CD8-positive, alpha-beta memory T cell (primary cell): ENCODE measurements around the gene SEPTIN10. TPM values are rescaled to one million over a fixed set of nuclear protein-coding genes. Genes with fewer than 3 reads are reported as not detected.

ENCODE experiments used
- CTCF ChIA-PET: fragments of 350-600 bp; sonication (Branson Sonifier 250); formaldehyde crosslinking; loops from one replicate; lab custom pipeline; 2021; ENCODE audit warnings: antibody characterized with exemption; lab: Charles Lee
- POLR2A ChIA-PET: fragments of 350-600 bp; sonication (Branson Sonifier 250); formaldehyde crosslinking; loops from one replicate; lab custom pipeline; 2021; ENCODE audit warnings: antibody characterized with exemption; lab: Charles Lee
- DNase-seq, 5 donors: peaks; one replicate each; pipeline versions ENCODE4 v3.0.0 to v3.0.0-alpha.2; 2020 to 2022; ENCODE audit warnings: mixed read lengths in 1 of 5
- H3K27ac ChIP-seq: one replicate; pipeline ENCODE4 v1.7.0; 2013; ENCODE audit warnings: low read depth, mild to moderate bottlenecking, low read length, moderate library complexity
- H3K27me3 ChIP-seq: 2 replicates; pipeline ENCODE4 v1.7.0; 2013; ENCODE audit warnings: low read length, mild to moderate bottlenecking; ENCODE audit not compliant: insufficient read depth, poor library complexity, severe bottlenecking
- H3K36me3 ChIP-seq: 2 replicates; pipeline ENCODE4 v1.7.0; 2013; ENCODE audit warnings: mild to moderate bottlenecking, low read length, moderate library complexity; ENCODE audit not compliant: insufficient read depth
- H3K4me1 ChIP-seq: 2 replicates; pipeline ENCODE4 v1.7.0; 2013; ENCODE audit warnings: mild to moderate bottlenecking, low read length, moderate library complexity; ENCODE audit not compliant: insufficient read depth
- H3K4me3 ChIP-seq: 2 replicates; pipeline ENCODE4 v1.7.0; 2013; ENCODE audit warnings: mild to moderate bottlenecking, low read length
- H3K9me3 ChIP-seq: 2 replicates; pipeline ENCODE4 v1.7.0; 2013; ENCODE audit warnings: mild to moderate bottlenecking, low read length
- H3K27ac Mint-ChIP-seq, 8 donors: one replicate each; pipeline ENCODE4 v1.8.0; 2020 to 2021; ENCODE audit warnings: mixed read lengths in 8 of 8, mild to moderate bottlenecking in 6 of 8, inconsistent platforms in 3 of 8, moderate library complexity in 3 of 8
- H3K27me3 Mint-ChIP-seq, 2 donors: one replicate each; pipeline ENCODE4 v1.8.0; 2020 to 2021; ENCODE audit warnings: mixed read lengths in 2 of 2, mild to moderate bottlenecking in 1 of 2, moderate library complexity in 1 of 2
- H3K36me3 Mint-ChIP-seq, 3 donors: one replicate each; pipeline ENCODE4 v1.8.0; 2020 to 2021; ENCODE audit warnings: mixed read lengths in 3 of 3, inconsistent platforms in 1 of 3, mild to moderate bottlenecking in 1 of 3
- H3K4me1 Mint-ChIP-seq, 3 donors: one replicate each; pipeline ENCODE4 v1.8.0; 2020 to 2021; ENCODE audit warnings: mixed read lengths in 3 of 3, inconsistent platforms in 1 of 3, mild to moderate bottlenecking in 1 of 3
- H3K4me3 Mint-ChIP-seq, 7 donors: one replicate each; pipeline ENCODE4 v1.8.0; 2020 to 2021; ENCODE audit warnings: mixed read lengths in 7 of 7, mild to moderate bottlenecking in 6 of 7, moderate library complexity in 4 of 7, inconsistent platforms in 2 of 7
- H3K9me3 Mint-ChIP-seq, 5 donors: one replicate each; pipeline ENCODE4 v1.8.0; 2020 to 2022; ENCODE audit warnings: mixed read lengths in 5 of 5, mild to moderate bottlenecking in 3 of 5, moderate library complexity in 2 of 5, inconsistent platforms in 1 of 5
- polyA plus RNA-seq: library from polyadenylated mRNA; unstranded; fragments of 300-500 nt; fragmentation: Illumina TruSeq; gene quantifications from one replicate; pipeline ENCODE4 v1.2.3, GENCODE V29; 2021
- total RNA-seq, 2 experiments: library from RNA; stranded (reverse); gene quantifications; one replicate each; pipeline ENCODE4 v1.2.3, GENCODE V29; 2021

SEPTIN10 gene
- total and polyA plus RNA-seq, 3 experiments from 2014 or later = 0.31 to 1.2 (median 0.69) TPM

DNA sequence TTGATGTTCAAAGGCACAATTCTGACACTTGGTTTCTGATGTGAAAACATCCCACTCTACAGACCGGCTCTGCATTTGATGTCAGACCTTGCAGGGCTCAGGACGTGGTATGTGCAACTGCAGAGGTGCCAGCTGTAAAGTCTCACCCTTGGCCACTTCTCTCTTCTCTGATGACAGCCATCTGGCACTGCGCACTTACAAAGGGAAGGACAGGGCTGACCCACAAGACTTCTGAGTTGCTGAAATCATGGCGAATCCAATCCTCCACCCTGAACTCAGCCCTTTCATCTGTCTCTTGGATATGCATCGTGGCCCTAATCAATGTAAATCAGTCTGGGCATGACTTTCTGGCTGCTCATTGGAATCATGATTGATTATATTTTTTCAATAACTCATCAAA is 82.5 kb downstream of the SEPTIN10 start:
- H3K27ac ChIP-seq = no peak overlapping the region
- no peaks in the 10 kb centered on the region for H3K4me1 ChIP-seq
- H3K4me3 Mint-ChIP-seq = no peak overlapping the region
- H3K27ac Mint-ChIP-seq = no peak overlapping the region
- ChIA-PET POLR2A (no interaction called here), CTCF (interaction anchor here (0.9 to 1.2 kb wide), 2 partner anchors 15 to 21 kb away, joined by 3 to 5 read pairs; no protein-coding TSS in a partner anchor)
- DNase-seq = no peak
- H3K27me3 ChIP-seq = no peaks in the 10 kb centered on the region
- H3K9me3 ChIP-seq = no peaks in the 10 kb centered on the region
- peaks cover 7 to 38% of the 10 kb centered on the region in 2 donors for H3K27me3 Mint-ChIP-seq
- H3K9me3 Mint-ChIP-seq = no peaks in the 10 kb centered on the region
- no peaks in the 10 kb centered on the region for H3K36me3 Mint-ChIP-seq
- H3K4me3 ChIP-seq = no peak overlapping the region
- H3K36me3 ChIP-seq = no peaks in the 10 kb centered on the region
- H3K4me1 Mint-ChIP-seq = no peaks in the 10 kb centered on the region

DNA sequence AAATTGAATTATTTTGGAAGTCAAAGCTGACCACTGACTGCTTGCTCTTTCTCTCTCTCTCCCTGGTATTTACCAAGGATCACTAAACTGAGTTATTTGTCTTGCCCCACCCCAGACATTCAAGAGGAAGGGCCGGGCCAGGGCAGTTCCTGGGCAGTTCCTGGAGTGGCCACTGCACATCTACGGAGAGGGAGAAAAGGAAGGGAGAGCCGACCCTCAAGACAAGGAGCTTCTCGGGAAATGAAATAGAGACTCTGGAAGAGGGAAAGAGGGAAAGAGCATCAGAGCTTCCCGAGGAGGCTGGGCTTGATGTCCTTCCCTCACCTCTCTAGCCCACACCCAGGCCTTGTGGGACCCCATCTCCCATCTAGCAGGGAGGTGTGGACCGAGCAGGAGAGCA is 83.1 kb downstream of the SEPTIN10 start:
- Mint-ChIP-seq H3K36me3 (no peaks in the 10 kb centered on the region), H3K9me3 (no peaks in the 10 kb centered on the region), H3K27ac (no peak overlapping the region), H3K27me3 (peaks cover 7 to 38% of the 10 kb centered on the region in 2 donors), H3K4me3 (no peak overlapping the region), H3K4me1 (no peaks in the 10 kb centered on the region)
- Histone ChIP-seq H3K27ac (no peak overlapping the region), H3K4me3 (no peak overlapping the region), H3K4me1 (no peaks in the 10 kb centered on the region), H3K36me3 (no peaks in the 10 kb centered on the region), H3K27me3 (no peaks in the 10 kb centered on the region), H3K9me3 (no peaks in the 10 kb centered on the region)
- POLR2A ChIA-PET = no interaction called here
- CTCF ChIA-PET = interaction anchor here (0.9 kb wide), 1 partner anchor 16 kb away, joined by 5 read pairs; no protein-coding TSS in a partner anchor
- no peak for DNase-seq

DNA sequence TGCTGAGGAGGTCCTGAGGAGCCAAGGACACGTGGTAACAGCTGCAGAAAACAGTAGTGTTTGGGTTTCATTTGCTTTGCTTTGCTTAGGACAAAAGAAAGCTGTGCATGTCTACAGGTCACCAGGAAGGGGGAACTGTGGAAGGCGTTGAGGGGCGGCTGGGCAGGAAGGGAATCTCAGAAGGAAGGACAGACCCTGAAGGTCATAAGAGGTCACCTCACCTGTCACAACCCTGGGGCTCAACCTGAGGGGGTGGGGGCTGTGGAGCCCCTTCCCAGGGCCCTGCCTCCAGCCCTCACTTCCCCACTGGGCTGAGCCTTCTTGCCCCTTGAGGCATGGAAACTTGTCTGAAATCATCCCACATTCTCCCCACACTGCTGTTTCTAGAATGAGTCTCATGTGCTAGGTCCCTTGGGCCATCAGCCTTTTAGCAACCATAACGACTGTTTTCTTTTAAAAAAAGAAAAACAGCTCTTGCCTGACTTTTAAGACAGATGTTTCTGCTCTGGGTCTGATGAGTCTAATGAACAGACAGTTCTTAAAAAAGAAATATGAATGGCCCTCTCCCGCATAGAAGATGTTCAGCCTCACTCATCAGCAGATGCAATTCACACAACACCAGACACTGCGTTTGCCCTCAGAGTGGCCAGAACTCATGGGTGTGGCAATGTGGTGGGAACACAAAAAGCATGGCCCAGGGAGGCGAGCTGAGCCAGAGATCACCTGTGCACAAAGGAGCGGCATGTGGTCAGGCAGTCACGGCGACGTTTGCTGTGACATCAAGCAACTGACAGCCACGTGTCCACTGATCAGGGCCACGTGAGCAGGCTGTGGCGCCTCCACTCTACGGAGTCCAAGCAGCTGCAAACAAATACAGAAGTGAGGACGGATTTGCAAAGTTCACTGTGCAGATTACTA is 84.0 kb downstream of the SEPTIN10 start:
- POLR2A ChIA-PET = no interaction called here
- CTCF ChIA-PET = no interaction called here
- Mint-ChIP-seq H3K4me3 (no peak overlapping the region), H3K27me3 (peaks cover 5 to 38% of the 10 kb centered on the region in 2 donors), H3K9me3 (no peaks in the 10 kb centered on the region), H3K4me1 (no peaks in the 10 kb centered on the region), H3K27ac (no peak overlapping the region), H3K36me3 (no peaks in the 10 kb centered on the region)
- no peaks in the 10 kb centered on the region for H3K4me1 ChIP-seq
- no peak for DNase-seq
- H3K27ac ChIP-seq = no peak overlapping the region
- no peak overlapping the region for H3K4me3 ChIP-seq
- no peaks in the 10 kb centered on the region for H3K36me3 ChIP-seq
- no peaks in the 10 kb centered on the region for H3K27me3 ChIP-seq
- no peaks in the 10 kb centered on the region for H3K9me3 ChIP-seq

DNA sequence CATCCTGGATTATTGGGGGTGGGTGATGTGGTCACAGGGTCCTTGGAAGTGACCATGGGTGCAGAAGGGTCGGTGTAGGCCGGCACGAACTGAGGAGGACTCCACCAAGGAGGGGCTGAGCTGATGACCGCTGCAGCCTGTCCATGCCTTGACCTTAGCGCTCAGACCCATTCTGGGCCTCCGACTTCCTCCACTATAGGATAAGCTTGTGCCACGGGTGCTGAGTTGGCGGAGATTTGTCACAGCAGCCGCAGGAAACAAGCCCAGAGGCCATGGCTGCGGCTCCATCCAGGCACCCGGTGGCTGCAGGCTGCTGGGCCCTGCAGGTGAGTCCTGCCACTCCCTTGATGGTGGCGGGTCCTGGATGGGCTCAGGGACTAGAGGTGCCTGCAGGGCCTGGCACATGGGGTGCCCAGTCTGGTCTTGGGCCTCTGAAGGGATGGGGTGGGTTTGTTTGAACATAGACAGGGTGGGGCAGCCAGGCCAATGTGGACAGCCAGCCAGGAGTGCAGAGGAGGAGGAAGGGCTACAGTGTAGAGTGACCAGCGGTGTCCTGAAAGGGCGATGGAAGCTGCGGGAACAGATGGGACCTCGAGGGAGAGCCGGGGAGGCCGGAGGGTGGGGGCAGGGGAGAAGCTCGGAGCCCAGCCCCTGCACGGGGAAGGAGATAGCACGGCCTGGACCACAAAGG is 84.8 kb downstream of the SEPTIN10 start:
- Mint-ChIP-seq H3K9me3 (no peaks in the 10 kb centered on the region), H3K4me3 (no peak overlapping the region), H3K27ac (no peak overlapping the region), H3K4me1 (no peaks in the 10 kb centered on the region), H3K36me3 (no peaks in the 10 kb centered on the region), H3K27me3 (peaks cover 3 to 38% of the 10 kb centered on the region in 2 donors)
- POLR2A ChIA-PET = no interaction called here
- H3K4me1 ChIP-seq = no peaks in the 10 kb centered on the region
- H3K27ac ChIP-seq = no peak overlapping the region
- H3K27me3 ChIP-seq = no peaks in the 10 kb centered on the region
- no peak overlapping the region for H3K4me3 ChIP-seq
- no peaks in the 10 kb centered on the region for H3K9me3 ChIP-seq
- no peaks in the 10 kb centered on the region for H3K36me3 ChIP-seq
- DNase-seq = no peak
- CTCF ChIA-PET = no interaction called here

DNA sequence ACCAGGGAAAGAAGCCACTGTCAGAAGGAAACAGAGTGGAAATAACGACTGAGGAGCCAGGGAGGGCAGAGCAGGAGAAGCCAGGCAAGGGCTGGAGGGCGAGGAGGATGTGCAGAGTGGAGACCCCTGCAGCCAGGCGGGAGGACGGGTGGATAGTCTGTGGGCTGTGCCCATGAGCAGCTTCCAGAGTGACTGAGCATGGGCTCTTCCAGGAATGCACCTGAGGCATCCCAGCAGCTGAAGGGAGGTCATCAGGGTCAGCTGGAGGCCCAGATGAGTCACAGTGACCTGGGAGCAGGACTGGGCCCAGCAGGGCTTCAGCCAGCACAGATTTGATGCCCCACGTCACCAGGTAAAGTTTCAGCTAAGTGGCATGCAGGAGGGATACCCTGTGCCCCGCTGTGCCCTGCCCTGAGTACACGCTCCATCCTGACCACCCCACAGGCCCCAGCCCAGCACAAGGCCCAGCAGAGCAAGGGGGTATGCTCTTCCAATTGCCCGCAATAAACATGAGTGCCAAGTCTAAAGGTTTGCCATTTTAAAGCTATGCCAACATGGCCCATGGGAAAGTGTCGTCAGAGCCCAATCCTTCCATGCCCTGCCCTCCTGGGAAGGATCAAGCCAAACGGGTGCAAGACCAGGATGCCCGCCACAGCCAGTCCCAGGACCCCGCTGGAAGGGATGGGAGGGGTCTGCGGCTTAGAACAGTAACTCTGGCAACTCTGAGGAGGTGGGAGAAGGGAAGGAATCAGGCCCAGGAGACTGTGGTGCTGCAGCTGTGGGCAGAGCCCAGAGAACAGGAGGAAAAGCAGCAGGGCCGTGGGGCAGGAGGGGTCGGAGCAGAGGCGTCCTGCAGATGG is 85.7 kb downstream of the SEPTIN10 start:
- no peaks in the 10 kb centered on the region for H3K36me3 ChIP-seq
- H3K27ac ChIP-seq = no peak overlapping the region
- Mint-ChIP-seq H3K27me3 (peaks cover 3 to 38% of the 10 kb centered on the region in 2 donors), H3K4me1 (no peaks in the 10 kb centered on the region), H3K9me3 (no peaks in the 10 kb centered on the region), H3K36me3 (no peaks in the 10 kb centered on the region), H3K4me3 (no peak overlapping the region), H3K27ac (no peak overlapping the region)
- H3K27me3 ChIP-seq = no peaks in the 10 kb centered on the region
- H3K4me1 ChIP-seq = no peaks in the 10 kb centered on the region
- CTCF ChIA-PET = no interaction called here
- POLR2A ChIA-PET = no interaction called here
- H3K4me3 ChIP-seq = no peak overlapping the region
- no peaks in the 10 kb centered on the region for H3K9me3 ChIP-seq
- DNase-seq = no peak

DNA sequence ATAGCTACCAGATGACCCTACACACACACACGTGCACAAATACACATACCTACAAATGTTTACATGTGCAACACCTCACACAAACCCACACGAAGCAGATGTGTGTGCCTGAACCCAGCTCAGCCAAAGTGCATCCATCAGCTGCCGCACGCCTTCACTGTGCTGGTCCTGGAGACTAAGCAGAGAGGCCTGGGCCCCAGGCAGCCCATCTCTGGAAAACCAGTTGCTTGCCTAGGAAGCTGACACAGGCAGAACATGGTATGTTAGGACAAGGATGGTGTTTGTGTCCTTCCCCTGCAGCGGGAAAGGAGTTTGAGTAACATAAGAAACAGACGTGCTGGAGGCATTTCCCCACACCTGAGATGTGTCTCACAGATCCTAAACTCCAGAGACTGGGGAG is 86.7 kb downstream of the SEPTIN10 start:
- no peaks in the 10 kb centered on the region for H3K9me3 Mint-ChIP-seq
- ChIA-PET CTCF (interaction anchor here (2.2 kb wide), 1 partner anchor 17 kb away, joined by 4 read pairs; no protein-coding TSS in a partner anchor), POLR2A (no interaction called here)
- no peaks in the 10 kb centered on the region for H3K9me3 ChIP-seq
- no peaks in the 10 kb centered on the region for H3K4me1 Mint-ChIP-seq
- H3K4me1 ChIP-seq = no peaks in the 10 kb centered on the region
- H3K27ac ChIP-seq = no peak overlapping the region
- DNase-seq = no peak
- no peaks in the 10 kb centered on the region for H3K36me3 ChIP-seq
- no peak overlapping the region for H3K4me3 Mint-ChIP-seq
- H3K27me3 Mint-ChIP-seq = peaks cover 3 to 38% of the 10 kb centered on the region in 2 donors
- H3K27me3 ChIP-seq = no peaks in the 10 kb centered on the region
- no peaks in the 10 kb centered on the region for H3K36me3 Mint-ChIP-seq
- peak overlapping the region in 1 of 8 donors; percentile 29 for H3K27ac Mint-ChIP-seq
- H3K4me3 ChIP-seq = no peak overlapping the region

DNA sequence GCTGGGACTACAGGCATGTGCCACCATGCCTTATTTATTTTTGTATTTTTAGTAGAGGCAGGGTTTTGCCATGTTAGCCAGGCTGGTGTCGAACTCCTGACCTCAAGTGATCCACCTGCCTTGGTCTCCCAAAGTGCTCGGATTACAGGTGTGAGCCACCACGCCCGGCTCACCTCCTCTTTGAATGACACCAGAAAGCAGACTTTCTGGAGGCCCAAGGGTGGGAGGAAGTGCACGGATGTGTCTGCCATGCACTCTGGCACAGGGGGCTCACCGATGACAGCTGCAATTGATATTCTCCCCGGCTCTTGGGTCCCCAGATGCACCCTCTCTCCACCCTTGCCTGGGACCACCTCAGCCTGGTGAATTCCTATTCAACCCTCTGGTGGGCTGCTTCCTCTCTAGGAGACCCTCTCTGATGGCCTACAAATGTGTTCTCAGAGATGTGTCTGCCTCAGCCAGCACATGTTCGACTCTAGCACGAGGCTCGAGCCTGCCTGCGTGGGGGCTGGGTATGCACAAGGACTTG is 87.3 kb downstream of the SEPTIN10 start:
- Histone ChIP-seq H3K27me3 (no peaks in the 10 kb centered on the region), H3K27ac (no peak overlapping the region), H3K4me3 (no peak overlapping the region), H3K9me3 (no peaks in the 10 kb centered on the region), H3K36me3 (no peaks in the 10 kb centered on the region), H3K4me1 (no peaks in the 10 kb centered on the region)
- ChIA-PET POLR2A (no interaction called here), CTCF (interaction anchor here (2.2 kb wide), 1 partner anchor 16 kb away, joined by 4 read pairs; no protein-coding TSS in a partner anchor)
- Mint-ChIP-seq H3K4me3 (no peak overlapping the region), H3K27ac (no peak overlapping the region), H3K9me3 (no peaks in the 10 kb centered on the region), H3K36me3 (no peaks in the 10 kb centered on the region), H3K27me3 (peaks cover 3 to 32% of the 10 kb centered on the region in 2 donors), H3K4me1 (no peaks in the 10 kb centered on the region)
- no peak for DNase-seq
